ENCODE data around the gene POPDC3.

GRCh38 chr6:105162377-105162776 is 17.4 kb downstream of the POPDC3 start:
- no peak for TF ChIP-seq POLR2A (IDR thresholded peaks at IDR 0.05; ENCODE audit: low read length)
- TF ChIP-seq GATA1 (IDR thresholded peaks at IDR 0.05; ENCODE audit: low read depth, low read length) = no peak

All from erythroblast (primary cell).